GM12801 (cell line): Measurements from ENCODE around the gene SUSD6.

Experiments used
- TF ChIP-seq, protein P1 (sequence below): IDR thresholded peaks from one replicate; pipeline ENCODE4 v1.5.1; 2011; ENCODE audit warnings: control low read depth; ENCODE audit not compliant: insufficient read length; ENCODE audit errors: extremely low read depth

SUSD6 gene

DNA sequence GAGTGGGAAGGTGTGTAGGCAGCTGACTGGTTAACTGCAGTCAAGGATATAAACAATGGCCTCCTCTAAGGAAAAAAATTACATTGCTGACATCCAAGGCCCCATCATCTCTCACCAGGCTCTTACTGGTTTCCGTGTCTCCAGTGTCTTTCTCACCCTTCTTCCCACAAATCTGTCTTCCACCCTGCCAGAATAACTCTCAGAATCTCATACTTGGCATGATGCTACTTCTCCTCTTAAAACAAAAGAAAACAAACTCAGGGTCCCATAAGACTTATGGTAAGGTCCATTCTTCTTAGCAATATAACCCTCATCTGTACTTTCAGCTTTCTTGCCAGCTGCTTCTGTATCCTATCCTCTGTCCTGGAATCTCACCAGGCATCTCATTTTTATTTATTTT, 68.9 kb downstream of the SUSD6 start:
- TF ChIP-seq, protein P1, sequence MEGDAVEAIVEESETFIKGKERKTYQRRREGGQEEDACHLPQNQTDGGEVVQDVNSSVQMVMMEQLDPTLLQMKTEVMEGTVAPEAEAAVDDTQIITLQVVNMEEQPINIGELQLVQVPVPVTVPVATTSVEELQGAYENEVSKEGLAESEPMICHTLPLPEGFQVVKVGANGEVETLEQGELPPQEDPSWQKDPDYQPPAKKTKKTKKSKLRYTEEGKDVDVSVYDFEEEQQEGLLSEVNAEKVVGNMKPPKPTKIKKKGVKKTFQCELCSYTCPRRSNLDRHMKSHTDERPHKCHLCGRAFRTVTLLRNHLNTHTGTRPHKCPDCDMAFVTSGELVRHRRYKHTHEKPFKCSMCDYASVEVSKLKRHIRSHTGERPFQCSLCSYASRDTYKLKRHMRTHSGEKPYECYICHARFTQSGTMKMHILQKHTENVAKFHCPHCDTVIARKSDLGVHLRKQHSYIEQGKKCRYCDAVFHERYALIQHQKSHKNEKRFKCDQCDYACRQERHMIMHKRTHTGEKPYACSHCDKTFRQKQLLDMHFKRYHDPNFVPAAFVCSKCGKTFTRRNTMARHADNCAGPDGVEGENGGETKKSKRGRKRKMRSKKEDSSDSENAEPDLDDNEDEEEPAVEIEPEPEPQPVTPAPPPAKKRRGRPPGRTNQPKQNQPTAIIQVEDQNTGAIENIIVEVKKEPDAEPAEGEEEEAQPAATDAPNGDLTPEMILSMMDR, result no peak

DNA sequence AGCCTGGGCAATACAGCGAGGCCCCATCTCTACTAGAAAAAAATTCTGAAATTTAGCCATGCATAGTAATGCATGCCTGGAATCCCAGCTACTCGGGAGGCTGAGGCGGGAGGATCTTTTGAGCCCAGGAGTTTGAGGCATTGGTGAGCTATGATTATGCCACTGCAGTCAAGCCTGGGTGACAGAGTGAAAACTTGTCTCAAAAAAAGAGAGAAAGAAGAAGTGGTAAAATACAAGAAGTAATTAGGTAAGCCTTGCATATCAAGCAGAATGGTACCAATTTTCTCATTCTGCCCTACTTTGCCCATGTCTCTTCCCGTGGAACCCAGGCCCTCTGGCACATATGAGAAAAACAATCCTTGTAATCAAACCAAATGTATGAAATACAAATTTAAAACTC, 70.7 kb downstream of the SUSD6 start:
- TF ChIP-seq, protein P1, result no peak

DNA sequence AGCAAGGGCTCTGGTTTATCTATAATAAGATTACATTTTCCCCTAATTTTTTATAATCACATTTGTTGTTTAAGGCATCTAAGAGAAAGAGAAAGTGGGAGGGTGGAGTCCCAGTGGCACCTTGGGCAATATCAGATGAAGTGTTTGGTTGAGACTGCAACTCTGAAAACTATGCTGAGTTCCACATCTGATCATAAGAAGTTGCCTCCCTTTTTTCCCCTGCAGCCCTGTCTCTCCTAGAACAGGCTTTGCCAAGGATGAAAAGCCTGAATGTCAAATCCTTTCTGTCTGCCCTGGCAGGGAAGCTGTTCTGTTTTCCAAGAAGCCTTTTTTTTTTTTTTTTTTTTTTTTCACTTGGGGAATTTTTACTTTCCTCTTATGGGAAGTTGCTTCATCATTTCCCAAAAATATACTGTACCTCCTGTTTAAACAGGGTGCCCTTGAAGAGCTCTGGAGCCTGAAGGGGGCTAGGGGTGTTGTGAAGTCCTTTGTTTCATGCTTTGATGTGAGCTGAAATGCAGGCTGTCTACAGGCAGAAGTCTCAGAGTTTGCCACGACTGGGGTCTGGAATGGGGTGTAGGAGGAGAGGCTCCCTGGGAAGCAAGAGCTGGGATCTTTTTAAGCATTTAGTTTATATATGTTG, 71.3 kb downstream of the SUSD6 start:
- TF ChIP-seq, protein P1, result no peak

DNA sequence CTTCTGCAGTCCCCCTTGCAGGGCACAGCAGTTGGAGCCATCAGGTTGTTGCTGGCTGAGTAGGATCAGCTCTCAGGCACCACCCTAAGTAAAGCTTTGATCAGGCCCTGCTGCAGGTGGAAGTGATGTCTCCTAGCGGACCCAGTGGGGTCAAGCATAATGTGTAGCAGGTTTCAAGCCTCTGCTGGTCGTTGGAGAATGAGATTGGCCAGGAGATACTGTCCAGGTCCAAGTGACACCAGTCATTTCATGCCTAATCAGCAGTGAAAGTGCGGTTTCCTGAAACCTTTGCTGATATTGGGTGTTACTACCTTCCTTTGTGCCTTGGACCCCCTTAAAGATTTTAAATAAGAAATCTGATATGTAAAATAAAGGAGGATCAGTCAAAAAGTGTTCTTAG, 72.6 kb downstream of the SUSD6 start:
- TF ChIP-seq, protein P1, result no peak

DNA sequence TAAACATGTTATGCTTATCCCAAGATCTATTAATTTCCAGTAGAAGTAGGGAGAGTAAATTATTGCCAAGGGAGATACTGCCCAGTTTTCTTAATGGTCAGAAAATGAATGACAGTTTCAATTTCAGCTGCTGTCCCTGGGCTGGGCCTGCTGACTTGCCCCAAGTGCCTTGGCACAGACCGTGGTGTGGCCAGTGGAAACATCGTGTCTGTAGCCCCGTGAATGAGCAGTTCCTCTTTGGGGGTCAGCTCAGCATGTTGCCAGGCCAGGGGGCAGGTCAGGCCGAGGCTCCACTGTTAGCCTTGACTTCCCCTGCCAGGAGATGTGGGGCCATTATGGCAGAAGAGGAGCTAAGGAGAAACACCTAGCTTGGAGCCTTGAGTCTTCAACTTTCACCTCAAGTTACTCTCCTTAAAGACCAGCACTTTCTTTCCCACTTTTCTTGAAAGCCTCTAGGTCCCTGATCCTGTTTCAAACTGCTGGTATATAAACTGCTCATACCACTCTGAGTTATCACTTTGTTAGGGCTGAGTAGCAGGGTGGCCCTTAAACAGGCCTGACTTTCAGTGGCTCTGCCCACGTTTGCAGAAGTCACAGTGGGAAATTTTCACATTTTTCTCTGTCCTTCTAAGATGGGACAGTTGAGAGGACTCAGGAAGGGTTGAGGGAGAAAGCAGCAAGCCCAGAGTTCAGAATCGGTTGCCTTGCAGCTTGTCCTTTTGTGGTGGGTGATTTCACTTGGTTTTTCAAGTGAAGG, 73.2 kb downstream of the SUSD6 start:
- TF ChIP-seq, protein P1, result no peak

DNA sequence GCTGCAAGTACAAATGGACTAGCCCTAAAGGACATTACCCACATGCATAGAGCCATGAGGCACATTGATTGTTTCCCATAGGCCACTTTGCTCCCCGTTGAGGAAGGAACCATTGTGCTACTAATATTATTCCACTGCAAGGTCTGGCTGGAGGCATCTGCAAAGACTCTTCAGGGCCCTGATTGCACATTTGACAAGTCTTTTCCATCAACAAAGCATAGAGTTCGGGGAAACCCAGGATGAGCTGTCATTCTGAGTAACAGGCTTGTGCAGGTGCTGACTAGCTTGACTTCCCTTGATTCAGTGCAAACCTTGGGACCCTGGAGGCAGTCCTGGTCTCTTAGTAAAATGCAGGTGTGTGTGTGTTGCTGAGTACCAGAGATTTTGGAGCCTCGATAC, 73.8 kb downstream of the SUSD6 start:
- TF ChIP-seq, protein P1, result no peak

DNA sequence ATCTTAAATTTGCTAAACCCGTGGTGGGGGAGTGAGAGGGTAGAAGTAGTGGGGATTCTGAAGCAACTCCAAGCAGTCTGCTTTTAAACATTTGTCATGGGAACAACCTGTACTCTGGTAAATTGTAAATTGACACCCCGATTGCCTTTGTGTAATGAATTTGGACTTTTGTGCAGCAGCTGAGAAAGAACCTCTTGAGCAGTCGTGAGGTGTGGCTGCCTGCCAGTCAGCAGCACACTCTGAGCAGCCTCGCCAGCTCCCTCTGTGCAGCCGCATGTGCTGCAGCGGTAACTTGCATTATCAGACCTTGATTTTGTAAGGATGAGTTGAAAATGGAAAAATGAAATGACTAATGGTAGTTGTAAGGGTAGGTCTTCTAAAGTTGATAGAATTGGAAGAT, 74.3 kb downstream of the SUSD6 start:
- TF ChIP-seq, protein P1, result no peak
